Thyroid gland (tissue), 4 donors: ENCODE measurements around the gene EIF6. TPM values are rescaled to one million over a fixed set of nuclear protein-coding genes. Genes with fewer than 3 reads are reported as not detected.

Experiments used
- DNase-seq, 2 donors: peaks; one replicate each; pipeline ENCODE4 v3.0.0-alpha.2; 2019
- H3K27ac ChIP-seq, 3 donors: fragments of 200-600 bp; sonication (generic); 1 replicate in 2 of 3; 2 replicates in 1 of 3; pipeline ENCODE4 v1.5.1; 2016 to 2019; ENCODE audit warnings: mild to moderate bottlenecking in 1 of 3, moderate library complexity in 1 of 3
- H3K27me3 ChIP-seq: fragments of 200-600 bp; sonication (generic); one replicate; pipeline ENCODE4 v1.5.1; 2019
- H3K36me3 ChIP-seq, 2 donors: fragments of 200-600 bp; sonication (generic); one replicate each; pipeline ENCODE4 v1.5.1; 2016 to 2019
- H3K4me1 ChIP-seq, 2 donors: fragments of 200-600 bp; sonication (generic); one replicate each; pipeline ENCODE4 v1.5.1; 2017 to 2019
- H3K4me3 ChIP-seq, 3 donors: fragments of 200-600 bp; sonication (generic); replicated peaks in 1 of 3; 1 replicate in 2 of 3; 2 replicates in 1 of 3; pipeline ENCODE4 v1.5.1; 2016; ENCODE audit warnings: mild to moderate bottlenecking in 1 of 3
- H3K9me3 ChIP-seq: fragments of 200-600 bp; sonication (generic); one replicate; pipeline ENCODE4 v1.5.1; 2017
- CTCF ChIP-seq, 6 experiments: fragments of 200-600 bp in 3 of 6; fragments of 450-650 bp in 3 of 6; sonication (generic) in 3 of 6; IDR thresholded peaks; one replicate each; pipeline ENCODE4 v1.5.1; 2016 to 2019; ENCODE audit warnings: antibody characterized with exemption in 6 of 6, mild to moderate bottlenecking in 2 of 6, inconsistent platforms in 1 of 6, moderate library complexity in 1 of 6
- POLR2A ChIP-seq, 2 donors: fragments of 450-650 bp; IDR thresholded peaks; one replicate each; pipeline ENCODE4 v1.6.1; 2017; ENCODE audit warnings: antibody characterized with exemption in 2 of 2, mild to moderate bottlenecking in 2 of 2, moderate library complexity in 1 of 2
- WGBS, 2 donors: methylation state at CpG; one replicate each; pipeline ENCODE4 v1.1.5; 2017; 5-methylcytosine and 5-hydroxymethylcytosine counted together
- intact Hi-C: fragments of 100-400 bp; cut with DNase I; formaldehyde crosslinking; loops from one replicate; pipeline ENCODE4 v1.15.1; 2023
- total RNA-seq, 4 donors: library from RNA; depleted of rRNA; stranded (reverse); fragments of >200 nt; gene quantifications; one replicate each; pipeline ENCODE4 v1.2.3, GENCODE V29; 2016

Gene EIF6
- total RNA-seq, 4 donors from 2014 or later: 30.3 to 94.2 (median 65.7) TPM

GRCh38 chr20:35305682-35306556, 21.3 kb upstream of the EIF6 start:
- H3K4me1 ChIP-seq: peaks cover 17 to 36% of the 10 kb centered on the region in 2 donors
- WGBS, 2 donors: 93 to 94% methylated on average over 12 of the region's 12 CpGs
- H3K36me3 ChIP-seq: no peaks in the 10 kb centered on the region
- H3K9me3 ChIP-seq: no peaks in the 10 kb centered on the region
- H3K27ac ChIP-seq: peak overlapping the region in 1 of 3 donors; percentile 82
- intact Hi-C loops: no loop called here
- DNase-seq: no peak
- H3K4me3 ChIP-seq: no peak overlapping the region
- TF ChIP-seq POLR2A (IDR thresholded peaks at IDR 0.05) (no peak), CTCF (IDR thresholded peaks at IDR 0.05) (no peak)
- H3K27me3 ChIP-seq: no peaks in the 10 kb centered on the region

GRCh38 chr20:35304956-35305355, 20.4 kb upstream of the EIF6 start:
- H3K27ac ChIP-seq: no peak overlapping the region
- intact Hi-C loops: no loop called here
- 90 to 94% methylated on average over 6 of the region's 6 CpGs for WGBS, 2 donors

GRCh38 chr20:35303735-35304491, 19.3 kb upstream of the EIF6 start:
- Histone ChIP-seq H3K9me3 (no peaks in the 10 kb centered on the region), H3K4me1 (peaks cover 17 to 35% of the 10 kb centered on the region in 2 donors), H3K27ac (no peak overlapping the region), H3K36me3 (no peaks in the 10 kb centered on the region), H3K27me3 (no peaks in the 10 kb centered on the region), H3K4me3 (no peak overlapping the region)
- WGBS, 2 donors: 29 to 34% methylated on average over 17 of the region's 18 CpGs
- intact Hi-C loops: loop anchor here (2.0 kb wide), 1 partner anchor 135 kb away; the partner anchor contains the start of gene GDF5
- TF ChIP-seq CTCF (IDR thresholded peaks at IDR 0.05): peak; percentile 72 to 95 (median 89)
- TF ChIP-seq POLR2A (IDR thresholded peaks at IDR 0.05): no peak
- DNase-seq: peak; percentile 81 to 84

More at GRCh38 chr20:35304956-35305355, 20.4 kb upstream of the EIF6 start:
- DNase-seq: no peak
- Histone ChIP-seq H3K4me3 (no peak overlapping the region), H3K36me3 (no peaks in the 10 kb centered on the region), H3K27me3 (no peaks in the 10 kb centered on the region), H3K9me3 (no peaks in the 10 kb centered on the region), H3K4me1 (peaks cover 17 to 36% of the 10 kb centered on the region in 2 donors)
- no peak for TF ChIP-seq POLR2A (IDR thresholded peaks at IDR 0.05)
- TF ChIP-seq CTCF (IDR thresholded peaks at IDR 0.05): no peak

- H3K9me3 ChIP-seq: no peaks in the 10 kb centered on the region
- H3K36me3 ChIP-seq: no peaks in the 10 kb centered on the region
- no peak overlapping the region for H3K4me3 ChIP-seq
- no peaks in the 10 kb centered on the region for H3K27me3 ChIP-seq
- H3K4me1 ChIP-seq: peaks cover 16 to 30% of the 10 kb centered on the region in 2 donors
- no peak for DNase-seq
- no peak overlapping the region for H3K27ac ChIP-seq
- WGBS, 2 donors: 69 to 94% methylated on average over 9 to 10 of the region's 11 CpGs
- intact Hi-C loops: loop anchor here (2.0 kb wide), 1 partner anchor 135 kb away; the partner anchor contains the start of gene GDF5
- TF ChIP-seq CTCF (IDR thresholded peaks at IDR 0.05) (no peak), POLR2A (IDR thresholded peaks at IDR 0.05) (no peak)
These were observed 18.8 kb upstream of the EIF6 start for GRCh38 chr20:35303382-35303734.
